Suprapubic skin (tissue), 4 donors: ENCODE measurements around the gene CHRNA5. TPM values are rescaled to one million over a fixed set of nuclear protein-coding genes. Genes with fewer than 3 reads are reported as not detected.
A peak's percentile ranks its signal among the peaks of the same experiment; 100 is the strongest.

Source experiments
- DNase-seq, 2 donors: peaks; one replicate each; pipeline ENCODE4 v3.0.0-alpha.2; 2019; ENCODE audit warnings: low spot score in 2 of 2
- H3K27ac ChIP-seq: fragments of 200-600 bp; sonication (generic); one replicate; pipeline ENCODE4 v1.5.1; 2019
- H3K27me3 ChIP-seq: fragments of 200-600 bp; sonication (generic); one replicate; pipeline ENCODE4 v1.5.1; 2019
- H3K36me3 ChIP-seq: fragments of 200-600 bp; sonication (generic); one replicate; pipeline ENCODE4 v1.5.1; 2019
- H3K4me1 ChIP-seq: fragments of 200-600 bp; sonication (generic); one replicate; pipeline ENCODE4 v1.5.1; 2019
- H3K4me3 ChIP-seq: fragments of 200-600 bp; sonication (generic); one replicate; pipeline ENCODE4 v1.5.1; 2019; ENCODE audit warnings: mild to moderate bottlenecking
- H3K9me3 ChIP-seq: fragments of 200-600 bp; sonication (generic); one replicate; pipeline ENCODE4 v1.5.1; 2019
- EP300 ChIP-seq: sonication (generic); formaldehyde crosslinking; IDR thresholded peaks from one replicate; pipeline ENCODE4 v1.6.1; 2017; ENCODE audit warnings: antibody characterized with exemption
- POLR2A ChIP-seq, 2 donors: fragments of 450-650 bp; IDR thresholded peaks; one replicate each; pipeline ENCODE4 v1.6.1; 2017; ENCODE audit warnings: antibody characterized with exemption in 2 of 2, mild to moderate bottlenecking in 2 of 2, moderate library complexity in 2 of 2
- POLR2AphosphoS5 ChIP-seq, 3 donors: sonication (generic); formaldehyde crosslinking; IDR thresholded peaks; one replicate each; pipeline ENCODE4 v1.6.1; 2017; ENCODE audit warnings: antibody characterized with exemption in 3 of 3
- WGBS: methylation state at CpG from one replicate; pipeline ENCODE4 v1.1.5; 2018; 5-methylcytosine and 5-hydroxymethylcytosine counted together
- total RNA-seq, 4 donors: library from RNA; depleted of rRNA; stranded (reverse); fragments of >200 nt; gene quantifications; one replicate each; pipeline ENCODE4 v1.1.0, GENCODE V29; 2016
- TF ChIP-seq, protein P1 (sequence below), 2 donors: fragments of 200-600 bp in 1 of 2; fragments of 450-650 bp in 1 of 2; sonication (generic) in 1 of 2; IDR thresholded peaks; one replicate each; pipeline ENCODE4 v1.5.1; 2016 to 2019; ENCODE audit warnings: antibody characterized with exemption in 2 of 2, mild to moderate bottlenecking in 1 of 2, moderate library complexity in 1 of 2

CHRNA5 gene
- total RNA-seq, 4 donors from 2014 or later: 0.72 to 2.8 (median 1.4) TPM

DNA sequence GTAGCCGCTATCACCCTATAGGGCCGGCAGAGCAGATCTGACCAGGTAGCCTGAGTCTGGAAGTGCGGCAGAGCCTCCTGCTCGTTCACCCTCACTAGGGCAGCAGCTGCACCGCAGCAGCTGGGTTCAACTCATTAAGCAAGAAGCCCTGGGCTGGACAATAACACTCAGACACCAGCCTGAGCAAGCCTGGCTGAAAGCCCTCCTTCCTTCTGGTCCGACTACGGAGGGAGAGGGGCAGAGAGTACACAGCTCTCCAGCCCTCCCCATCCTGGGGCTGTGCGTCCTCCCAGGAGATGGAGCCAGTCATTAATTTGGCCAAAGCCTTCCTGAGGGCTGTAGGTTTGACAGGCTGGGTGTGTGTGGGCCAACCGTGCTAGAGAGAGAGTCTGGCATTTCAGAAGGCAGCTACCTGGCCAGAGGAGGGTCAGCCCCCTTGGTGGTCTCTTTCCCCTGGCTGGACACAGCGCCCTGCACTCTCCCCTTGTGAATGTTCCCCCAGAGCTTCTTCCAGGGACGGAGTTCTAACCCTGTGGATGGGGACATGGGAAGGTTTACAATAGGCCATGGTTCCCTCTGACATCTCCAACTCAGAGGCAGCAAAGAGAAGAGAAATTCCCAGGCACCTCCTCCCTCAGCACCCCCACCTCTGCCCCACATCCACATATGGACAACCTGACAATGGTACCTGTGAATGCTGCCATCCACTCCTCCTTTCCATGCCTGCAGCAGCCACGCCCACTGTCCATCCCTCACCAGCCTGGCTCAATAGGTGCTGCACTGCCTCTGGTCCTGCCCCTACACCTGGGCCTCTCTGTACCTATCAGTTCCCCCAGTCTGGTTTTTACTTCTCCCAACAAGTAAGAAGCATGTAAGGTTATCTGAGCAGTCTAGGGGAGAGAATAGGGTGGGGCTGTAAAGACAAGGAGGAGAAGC lies 69.2 kb downstream of the CHRNA5 start:
- Histone ChIP-seq H3K4me1 (no peaks in the 10 kb centered on the region), H3K27ac (no peak overlapping the region), H3K36me3 (no peaks in the 10 kb centered on the region), H3K4me3 (no peak overlapping the region), H3K27me3 (peaks cover 4% of the 10 kb centered on the region), H3K9me3 (peaks cover 6% of the 10 kb centered on the region)
- 90% methylated on average over 9 of the region's 12 CpGs for WGBS
- DNase-seq: peak in 1 of 2 donors; percentile 56
- TF ChIP-seq, protein P1, sequence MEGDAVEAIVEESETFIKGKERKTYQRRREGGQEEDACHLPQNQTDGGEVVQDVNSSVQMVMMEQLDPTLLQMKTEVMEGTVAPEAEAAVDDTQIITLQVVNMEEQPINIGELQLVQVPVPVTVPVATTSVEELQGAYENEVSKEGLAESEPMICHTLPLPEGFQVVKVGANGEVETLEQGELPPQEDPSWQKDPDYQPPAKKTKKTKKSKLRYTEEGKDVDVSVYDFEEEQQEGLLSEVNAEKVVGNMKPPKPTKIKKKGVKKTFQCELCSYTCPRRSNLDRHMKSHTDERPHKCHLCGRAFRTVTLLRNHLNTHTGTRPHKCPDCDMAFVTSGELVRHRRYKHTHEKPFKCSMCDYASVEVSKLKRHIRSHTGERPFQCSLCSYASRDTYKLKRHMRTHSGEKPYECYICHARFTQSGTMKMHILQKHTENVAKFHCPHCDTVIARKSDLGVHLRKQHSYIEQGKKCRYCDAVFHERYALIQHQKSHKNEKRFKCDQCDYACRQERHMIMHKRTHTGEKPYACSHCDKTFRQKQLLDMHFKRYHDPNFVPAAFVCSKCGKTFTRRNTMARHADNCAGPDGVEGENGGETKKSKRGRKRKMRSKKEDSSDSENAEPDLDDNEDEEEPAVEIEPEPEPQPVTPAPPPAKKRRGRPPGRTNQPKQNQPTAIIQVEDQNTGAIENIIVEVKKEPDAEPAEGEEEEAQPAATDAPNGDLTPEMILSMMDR (IDR thresholded peaks at IDR 0.05): no peak
- TF ChIP-seq POLR2AphosphoS5 (IDR thresholded peaks at IDR 0.05): no peak
- TF ChIP-seq EP300: no peak
- TF ChIP-seq POLR2A (IDR thresholded peaks at IDR 0.05): no peak

DNA sequence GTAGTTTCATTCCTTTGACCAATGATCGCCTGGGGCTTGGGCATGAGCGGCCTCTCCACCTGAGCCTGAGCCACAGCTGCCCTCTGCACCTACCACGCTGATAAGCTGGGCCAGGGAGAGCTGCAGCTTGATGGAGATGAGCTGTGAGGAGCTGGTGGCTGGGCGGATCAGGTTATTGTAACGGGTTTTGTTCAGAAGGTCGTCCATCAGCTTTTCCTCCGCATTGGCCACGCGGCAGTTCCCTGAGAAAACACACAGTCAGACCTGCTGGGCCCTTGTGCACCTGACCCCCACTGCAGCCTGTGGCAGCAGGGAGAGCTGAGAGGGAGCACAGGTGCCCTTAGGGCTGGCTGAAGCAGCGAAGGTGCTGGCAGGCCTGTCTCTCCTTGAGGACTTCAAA lies 70.0 kb downstream of the CHRNA5 start:
- Histone ChIP-seq H3K9me3 (peaks cover 6% of the 10 kb centered on the region), H3K27me3 (peaks cover 3% of the 10 kb centered on the region), H3K27ac (no peak overlapping the region), H3K4me3 (no peak overlapping the region), H3K36me3 (no peaks in the 10 kb centered on the region), H3K4me1 (no peaks in the 10 kb centered on the region)
- 92% methylated on average over 10 of the region's 10 CpGs for WGBS
- peak in 1 of 2 donors; percentile 73 for DNase-seq
- no peak for TF ChIP-seq POLR2A (IDR thresholded peaks at IDR 0.05)
- no peak for TF ChIP-seq POLR2AphosphoS5 (IDR thresholded peaks at IDR 0.05)
- TF ChIP-seq, protein P1 (IDR thresholded peaks at IDR 0.05): no peak
- no peak for TF ChIP-seq EP300

DNA sequence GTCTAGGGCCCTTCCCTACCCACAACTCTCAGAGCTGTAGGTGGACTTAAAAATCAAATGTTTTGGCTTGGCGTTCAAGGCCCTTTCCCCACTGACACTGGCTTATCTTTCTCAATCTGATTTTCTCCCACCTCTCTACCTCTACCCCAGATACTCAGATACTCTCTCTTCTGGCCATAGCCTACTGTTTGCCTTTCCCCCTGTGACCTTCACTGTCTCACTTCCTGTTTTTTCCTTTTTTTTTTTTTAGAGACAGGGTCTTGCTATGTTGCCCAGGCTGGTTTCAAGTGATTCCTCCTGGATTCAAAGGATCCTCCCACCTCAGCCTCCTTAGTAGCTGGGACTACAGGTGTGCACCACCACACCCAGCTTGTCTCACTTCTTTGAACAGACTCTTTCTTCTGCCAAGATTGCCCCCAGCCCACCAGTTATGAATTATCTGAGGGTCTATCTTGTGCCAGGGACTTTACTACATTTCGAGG lies 71.1 kb downstream of the CHRNA5 start:
- H3K27me3 ChIP-seq: peaks cover 12% of the 10 kb centered on the region
- WGBS: 92% methylated on average over 2 of the region's 2 CpGs
- H3K36me3 ChIP-seq: no peaks in the 10 kb centered on the region
- DNase-seq: no peak
- no peak for TF ChIP-seq POLR2A (IDR thresholded peaks at IDR 0.05)
- no peak for TF ChIP-seq POLR2AphosphoS5 (IDR thresholded peaks at IDR 0.05)
- TF ChIP-seq, protein P1 (IDR thresholded peaks at IDR 0.05): no peak
- no peak for TF ChIP-seq EP300
- H3K9me3 ChIP-seq: peaks cover 6% of the 10 kb centered on the region
- H3K27ac ChIP-seq: no peak overlapping the region
- no peak overlapping the region for H3K4me3 ChIP-seq
- peaks cover 10% of the 10 kb centered on the region for H3K4me1 ChIP-seq

DNA sequence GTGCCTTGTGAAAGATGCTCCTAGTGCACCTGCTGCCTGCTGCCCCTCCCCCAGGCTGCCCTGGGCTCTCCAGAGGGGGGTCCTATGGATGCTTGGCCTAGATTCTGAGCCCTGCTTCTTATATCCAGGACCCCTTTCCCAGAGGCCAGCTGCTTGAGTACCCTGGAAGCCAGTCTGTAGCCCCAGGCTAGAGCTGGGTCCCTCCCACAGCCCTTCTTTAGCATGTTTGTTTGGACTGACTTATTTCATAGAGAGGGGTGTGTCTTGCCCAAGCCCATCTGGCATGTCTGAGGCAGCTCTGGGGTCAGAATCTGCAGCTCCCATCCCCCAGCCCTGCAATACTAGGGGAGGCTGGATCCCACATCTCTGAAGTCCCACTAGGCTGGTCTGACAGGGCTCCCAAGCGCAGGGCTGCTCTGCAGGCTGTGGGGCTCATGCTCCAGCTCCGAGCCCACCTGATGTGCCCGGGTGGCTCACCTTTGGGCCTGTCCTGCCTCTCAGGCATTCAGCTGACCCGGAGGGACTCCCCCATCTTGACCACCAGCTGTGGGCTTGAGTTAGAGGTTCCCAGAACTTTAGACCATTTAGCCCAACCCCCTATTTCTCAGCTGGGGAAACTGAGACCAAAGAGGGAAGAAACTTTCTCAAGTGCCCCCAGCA lies 72.6 kb downstream of the CHRNA5 start:
- peaks cover 6% of the 10 kb centered on the region for H3K9me3 ChIP-seq
- H3K27me3 ChIP-seq: peaks cover 12% of the 10 kb centered on the region
- no peak overlapping the region for H3K27ac ChIP-seq
- 100% methylated on average over 2 of the region's 4 CpGs for WGBS
- no peak for DNase-seq
- TF ChIP-seq, protein P1 (IDR thresholded peaks at IDR 0.05): no peak
- TF ChIP-seq EP300: no peak
- TF ChIP-seq POLR2A (IDR thresholded peaks at IDR 0.05): no peak
- TF ChIP-seq POLR2AphosphoS5 (IDR thresholded peaks at IDR 0.05): no peak
- H3K36me3 ChIP-seq: no peaks in the 10 kb centered on the region
- peaks cover 13% of the 10 kb centered on the region for H3K4me1 ChIP-seq
- no peak overlapping the region for H3K4me3 ChIP-seq
